ENCODE results near the gene HECW1. TPM values are rescaled to one million over a fixed set of nuclear protein-coding genes. Genes with fewer than 3 reads are reported as not detected.

The HECW1 gene
- total RNA-seq, 6 donors from 2014 or later, result 0.10 to 1.0 (median 0.76) TPM; not detected in 1

GRCh38 chr7:43362652-43363034, 250.2 kb downstream of the HECW1 start:
- Histone ChIP-seq H3K4me1 (no peaks in the 10 kb centered on the region), H3K36me3 (no peaks in the 10 kb centered on the region), H3K27ac (no peak overlapping the region), H3K27me3 (no peaks in the 10 kb centered on the region), H3K9me3 (no peaks in the 10 kb centered on the region), H3K4me3 (no peak overlapping the region)
- peak in 1 of 2 donors; percentile 28 for DNase-seq
- WGBS, 2 donors, result 27 to 30% methylated on average over 2 of the region's 2 CpGs
- TF ChIP-seq CTCF (IDR thresholded peaks at IDR 0.05) (no peak), POLR2AphosphoS5 (IDR thresholded peaks at IDR 0.05) (no peak), POLR2A (IDR thresholded peaks at IDR 0.05) (no peak), EP300 (IDR thresholded peaks at IDR 0.05) (no peak)
- peak; percentile 49 to 73 for ATAC-seq (ENCODE audit: low FRiP score in 2 of 2)

GRCh38 chr7:43363035-43363791, 250.8 kb downstream of the HECW1 start:
- 74 to 78% methylated on average over 5 to 6 of the region's 6 CpGs for WGBS, 2 donors
- peak in 1 of 2 donors; percentile 75 for ATAC-seq (ENCODE audit: low FRiP score in 2 of 2)

GRCh38 chr7:43364391-43364790, 251.9 kb downstream of the HECW1 start:
- H3K9me3 ChIP-seq, result no peaks in the 10 kb centered on the region
- no peak overlapping the region for H3K27ac ChIP-seq
- no peaks in the 10 kb centered on the region for H3K36me3 ChIP-seq
- H3K4me3 ChIP-seq, result no peak overlapping the region
- H3K27me3 ChIP-seq, result no peaks in the 10 kb centered on the region
- TF ChIP-seq POLR2AphosphoS5 (IDR thresholded peaks at IDR 0.05), result no peak
- no peak for TF ChIP-seq CTCF (IDR thresholded peaks at IDR 0.05)
- no peak for TF ChIP-seq POLR2A (IDR thresholded peaks at IDR 0.05)
- no peak for TF ChIP-seq EP300 (IDR thresholded peaks at IDR 0.05)
- WGBS, 2 donors, result 91 to 92% methylated on average over 7 of the region's 7 CpGs
- no peaks in the 10 kb centered on the region for H3K4me1 ChIP-seq
- no peak for ATAC-seq (ENCODE audit: low FRiP score in 2 of 2)
- peak in 1 of 2 donors; percentile 43 for DNase-seq

More at GRCh38 chr7:43363035-43363791, 250.8 kb downstream of the HECW1 start:
- no peak for TF ChIP-seq POLR2A (IDR thresholded peaks at IDR 0.05)
- TF ChIP-seq POLR2AphosphoS5 (IDR thresholded peaks at IDR 0.05), result peak in 1 of 2 donors; percentile 8
- Histone ChIP-seq H3K27ac (no peak overlapping the region), H3K4me3 (no peak overlapping the region), H3K36me3 (no peaks in the 10 kb centered on the region), H3K9me3 (no peaks in the 10 kb centered on the region), H3K27me3 (no peaks in the 10 kb centered on the region), H3K4me1 (no peaks in the 10 kb centered on the region)
- no peak for DNase-seq

GRCh38 chr7:43372676-43373355, 260.4 kb downstream of the HECW1 start:
- 27 to 31% methylated on average over 6 of the region's 6 CpGs for WGBS, 2 donors
- Histone ChIP-seq H3K36me3 (no peaks in the 10 kb centered on the region), H3K4me3 (no peak overlapping the region), H3K4me1 (no peaks in the 10 kb centered on the region), H3K27me3 (no peaks in the 10 kb centered on the region), H3K27ac (no peak overlapping the region), H3K9me3 (no peaks in the 10 kb centered on the region)
- TF ChIP-seq POLR2AphosphoS5 (IDR thresholded peaks at IDR 0.05), result no peak
- TF ChIP-seq EP300 (IDR thresholded peaks at IDR 0.05), result no peak
- no peak for TF ChIP-seq CTCF (IDR thresholded peaks at IDR 0.05)
- ATAC-seq (ENCODE audit: low FRiP score in 2 of 2) (no peak), DNase-seq (no peak)

GRCh38 chr7:43377196-43377960, 264.9 kb downstream of the HECW1 start:
- ATAC-seq (ENCODE audit: low FRiP score in 2 of 2) (no peak), DNase-seq (no peak)
- H3K27ac ChIP-seq, result no peak overlapping the region
- H3K27me3 ChIP-seq, result no peaks in the 10 kb centered on the region
- H3K4me1 ChIP-seq, result no peaks in the 10 kb centered on the region
- 61 to 63% methylated on average over 4 of the region's 4 CpGs for WGBS, 2 donors
- no peaks in the 10 kb centered on the region for H3K9me3 ChIP-seq
- H3K36me3 ChIP-seq, result no peaks in the 10 kb centered on the region
- H3K4me3 ChIP-seq, result no peak overlapping the region
- TF ChIP-seq EP300 (IDR thresholded peaks at IDR 0.05) (no peak), POLR2A (IDR thresholded peaks at IDR 0.05) (no peak), POLR2AphosphoS5 (IDR thresholded peaks at IDR 0.05) (no peak), CTCF (IDR thresholded peaks at IDR 0.05) (no peak)

Data from upper lobe of left lung (tissue), 6 donors.